ENCODE data around the gene KRT31.

The KRT31 gene

DNA sequence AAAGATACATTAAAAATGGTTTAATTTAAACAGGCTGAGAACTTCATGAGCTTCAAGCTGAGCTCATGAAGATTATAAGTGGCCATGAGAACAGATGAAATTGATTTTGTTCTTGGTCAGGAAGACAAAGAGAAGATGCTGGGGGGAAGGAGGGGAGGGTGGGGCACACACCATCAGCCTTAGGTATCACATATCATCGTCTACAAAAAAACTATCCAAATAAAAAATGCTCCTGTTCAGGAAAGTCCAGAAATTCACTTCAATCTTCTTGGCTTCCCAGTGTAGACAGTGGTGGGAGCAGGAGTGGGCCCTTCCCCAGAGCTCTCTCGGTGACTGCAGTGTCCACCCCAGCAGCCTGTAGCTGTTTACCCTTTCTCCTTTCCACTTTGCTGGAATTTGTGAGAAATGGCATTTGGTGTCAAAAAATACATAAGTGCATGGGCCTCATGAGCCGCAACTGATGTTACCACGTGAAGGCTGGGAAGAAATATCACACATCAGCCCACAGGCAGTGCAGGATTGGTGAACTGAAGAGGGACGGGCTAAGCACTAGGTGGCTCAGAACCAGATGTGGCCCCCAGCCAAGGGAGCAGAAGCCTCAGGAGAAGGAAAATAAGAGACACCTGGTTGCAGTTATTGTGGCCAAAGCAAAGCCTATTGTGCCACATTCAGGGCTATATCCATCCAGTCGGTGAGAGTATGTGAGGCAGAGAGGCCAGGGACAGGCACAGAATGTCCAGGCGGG is 20.9 kb upstream of the KRT31 start:
- TF ChIP-seq CTCF (IDR thresholded peaks at IDR 0.05; ENCODE audit: low read depth, low read length, missing control alignments): no peak
- DNase-seq (ENCODE audit: low read depth): no peak
- no peak overlapping the region for H3K4me3 ChIP-seq (ENCODE audit: low read depth, low read length)

- TF ChIP-seq CTCF (IDR thresholded peaks at IDR 0.05; ENCODE audit: low read depth, low read length, missing control alignments): peak; percentile 81
- no peak for DNase-seq (ENCODE audit: low read depth)
- no peak overlapping the region for H3K4me3 ChIP-seq (ENCODE audit: low read depth, low read length)
Measured at GRCh38 chr17:41417576-41418015, 20.2 kb upstream of the KRT31 start.

GRCh38 chr17:41417127-41417526 is 19.7 kb upstream of the KRT31 start:
- H3K4me3 ChIP-seq (ENCODE audit: low read depth, low read length): no peak overlapping the region
- DNase-seq (ENCODE audit: low read depth): no peak
- no peak for TF ChIP-seq CTCF (IDR thresholded peaks at IDR 0.05; ENCODE audit: low read depth, low read length, missing control alignments)

DNA sequence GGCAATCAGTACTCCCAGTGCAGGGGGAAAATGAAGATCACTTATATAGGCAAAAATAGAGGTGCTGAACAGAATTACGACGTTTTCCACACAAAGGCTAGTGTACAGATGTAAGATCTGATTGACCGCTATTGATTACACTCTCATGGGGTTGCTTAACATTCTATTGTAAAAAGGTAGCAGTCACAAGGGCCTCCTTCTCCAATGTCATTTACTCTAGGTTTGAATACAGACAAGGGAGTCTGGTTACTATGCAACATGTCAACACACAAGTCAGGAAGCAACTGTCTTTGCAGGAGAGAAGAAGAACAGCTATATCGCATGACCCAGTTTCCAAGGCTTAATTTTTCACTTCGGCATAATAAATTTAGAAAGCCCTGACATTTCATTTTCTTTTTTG is 19.1 kb upstream of the KRT31 start:
- DNase-seq (ENCODE audit: low read depth): no peak
- TF ChIP-seq CTCF (IDR thresholded peaks at IDR 0.05; ENCODE audit: low read depth, low read length, missing control alignments): no peak
- H3K4me3 ChIP-seq (ENCODE audit: low read depth, low read length): no peak overlapping the region

- no peak overlapping the region for H3K4me3 ChIP-seq (ENCODE audit: low read depth, low read length)
- no peak for TF ChIP-seq CTCF (IDR thresholded peaks at IDR 0.05; ENCODE audit: low read depth, low read length, missing control alignments)
- no peak for DNase-seq (ENCODE audit: low read depth)
Measured at GRCh38 chr17:41415833-41416335, 18.5 kb upstream of the KRT31 start.

DNA sequence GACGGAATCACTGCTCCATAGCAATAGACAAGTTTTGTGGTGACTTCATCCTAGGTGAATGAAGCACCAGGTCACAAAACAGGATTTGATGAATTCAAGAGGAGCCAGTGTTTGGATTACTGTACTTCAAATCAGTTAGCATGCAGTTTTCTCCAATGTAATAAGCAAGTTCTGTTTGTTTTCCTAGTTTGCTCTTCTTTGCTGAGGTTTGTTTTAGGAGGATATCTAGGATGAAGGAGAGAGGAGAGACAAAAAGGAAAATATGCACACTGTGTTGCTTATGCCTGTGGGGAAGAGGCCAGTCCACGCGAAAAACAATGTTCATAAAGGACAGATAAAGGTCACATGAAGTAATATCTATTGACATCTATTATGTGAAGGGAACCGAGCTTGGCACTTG is 18.0 kb upstream of the KRT31 start:
- no peak for DNase-seq (ENCODE audit: low read depth)
- no peak overlapping the region for H3K4me3 ChIP-seq (ENCODE audit: low read depth, low read length)
- no peak for TF ChIP-seq CTCF (IDR thresholded peaks at IDR 0.05; ENCODE audit: low read depth, low read length, missing control alignments)

DNA sequence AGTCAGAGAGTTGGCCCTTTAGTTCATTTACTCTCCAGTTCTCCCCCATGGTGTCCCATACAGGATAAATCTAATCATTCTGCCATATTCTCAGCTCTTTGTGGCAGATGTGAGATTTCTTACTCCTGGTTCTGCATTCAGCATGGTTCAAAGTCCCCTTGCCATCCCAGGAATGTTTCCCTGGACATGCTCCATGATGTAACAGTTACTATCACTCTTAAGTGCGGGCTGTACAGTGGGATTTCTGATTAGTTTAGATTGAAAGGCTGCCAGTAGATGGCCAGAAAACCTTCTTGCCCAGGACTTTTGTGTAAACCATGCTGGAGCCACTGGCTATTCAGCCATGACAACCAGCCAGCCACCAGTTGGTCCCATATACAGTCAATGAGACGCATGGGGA is 16.6 kb upstream of the KRT31 start:
- H3K4me3 ChIP-seq (ENCODE audit: low read depth, low read length): no peak overlapping the region
- no peak for DNase-seq (ENCODE audit: low read depth)
- no peak for TF ChIP-seq CTCF (IDR thresholded peaks at IDR 0.05; ENCODE audit: low read depth, low read length, missing control alignments)

Data from GM12864 (cell line).